D721Med (cell line): ENCODE results near the gene GPATCH8.

Experiments
- DNase-seq: peaks from one replicate; pipeline ENCODE4 v3.0.0; 2011; ENCODE audit warnings: low spot score; ENCODE audit not compliant: insufficient read length
- FAIRE-seq: peaks from 2 replicates; lab custom pipeline; 2011; peaks lifted over from hg19 to GRCh38; lab: Jason Lieb, UNC
- TF ChIP-seq, protein P1 (sequence below): IDR thresholded peaks from 2 replicates; pipeline ENCODE4 v1.5.1; 2012; ENCODE audit warnings: mild to moderate bottlenecking, control low read depth; ENCODE audit not compliant: insufficient read depth; ENCODE audit errors: missing control alignments

GPATCH8 gene

DNA sequence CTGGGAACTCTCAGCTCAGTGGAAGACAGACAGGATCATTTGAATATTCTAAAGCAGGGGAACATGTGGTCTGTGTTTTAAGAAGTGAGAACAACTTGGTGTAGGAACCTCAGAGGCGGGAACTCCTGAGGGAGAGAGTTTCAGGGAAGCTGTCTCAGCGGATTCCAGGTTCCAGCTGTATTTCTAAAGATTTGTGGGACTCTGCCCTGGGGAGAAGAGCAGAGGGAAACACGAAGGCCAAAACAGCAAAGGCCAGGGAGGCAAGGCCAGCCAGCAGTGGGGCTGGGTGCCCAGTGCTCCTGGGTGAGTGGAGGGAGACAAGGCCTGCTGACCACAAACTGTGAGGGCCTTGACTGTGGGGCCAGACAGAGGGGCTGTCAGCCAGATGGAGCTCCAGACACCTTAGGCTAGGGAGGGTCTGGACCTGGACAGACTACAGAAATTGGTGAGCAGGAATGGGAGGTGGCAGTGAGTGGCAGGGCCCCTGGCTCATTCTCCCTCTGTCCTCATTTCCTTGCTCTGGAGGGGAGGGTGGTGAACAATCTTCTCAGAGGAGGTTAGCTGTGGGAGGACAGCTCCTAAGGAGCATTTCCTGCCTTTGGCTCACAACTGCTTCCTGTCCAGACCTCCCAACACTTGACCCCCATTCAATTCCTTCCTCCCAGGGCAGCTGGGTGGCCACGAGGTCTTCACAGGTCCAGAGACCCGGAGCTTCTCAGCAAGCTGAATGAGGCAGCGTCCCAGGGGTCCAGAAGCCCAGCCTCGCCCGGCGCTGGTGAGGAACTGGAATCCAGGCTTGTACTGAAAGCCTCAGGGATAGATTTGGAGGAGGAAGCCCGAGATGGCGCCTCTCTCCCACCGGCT lies 33.1 kb upstream of the GPATCH8 start:
- FAIRE-seq (no peak), DNase-seq (no peak)
- TF ChIP-seq, protein P1, sequence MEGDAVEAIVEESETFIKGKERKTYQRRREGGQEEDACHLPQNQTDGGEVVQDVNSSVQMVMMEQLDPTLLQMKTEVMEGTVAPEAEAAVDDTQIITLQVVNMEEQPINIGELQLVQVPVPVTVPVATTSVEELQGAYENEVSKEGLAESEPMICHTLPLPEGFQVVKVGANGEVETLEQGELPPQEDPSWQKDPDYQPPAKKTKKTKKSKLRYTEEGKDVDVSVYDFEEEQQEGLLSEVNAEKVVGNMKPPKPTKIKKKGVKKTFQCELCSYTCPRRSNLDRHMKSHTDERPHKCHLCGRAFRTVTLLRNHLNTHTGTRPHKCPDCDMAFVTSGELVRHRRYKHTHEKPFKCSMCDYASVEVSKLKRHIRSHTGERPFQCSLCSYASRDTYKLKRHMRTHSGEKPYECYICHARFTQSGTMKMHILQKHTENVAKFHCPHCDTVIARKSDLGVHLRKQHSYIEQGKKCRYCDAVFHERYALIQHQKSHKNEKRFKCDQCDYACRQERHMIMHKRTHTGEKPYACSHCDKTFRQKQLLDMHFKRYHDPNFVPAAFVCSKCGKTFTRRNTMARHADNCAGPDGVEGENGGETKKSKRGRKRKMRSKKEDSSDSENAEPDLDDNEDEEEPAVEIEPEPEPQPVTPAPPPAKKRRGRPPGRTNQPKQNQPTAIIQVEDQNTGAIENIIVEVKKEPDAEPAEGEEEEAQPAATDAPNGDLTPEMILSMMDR, result no peak

DNA sequence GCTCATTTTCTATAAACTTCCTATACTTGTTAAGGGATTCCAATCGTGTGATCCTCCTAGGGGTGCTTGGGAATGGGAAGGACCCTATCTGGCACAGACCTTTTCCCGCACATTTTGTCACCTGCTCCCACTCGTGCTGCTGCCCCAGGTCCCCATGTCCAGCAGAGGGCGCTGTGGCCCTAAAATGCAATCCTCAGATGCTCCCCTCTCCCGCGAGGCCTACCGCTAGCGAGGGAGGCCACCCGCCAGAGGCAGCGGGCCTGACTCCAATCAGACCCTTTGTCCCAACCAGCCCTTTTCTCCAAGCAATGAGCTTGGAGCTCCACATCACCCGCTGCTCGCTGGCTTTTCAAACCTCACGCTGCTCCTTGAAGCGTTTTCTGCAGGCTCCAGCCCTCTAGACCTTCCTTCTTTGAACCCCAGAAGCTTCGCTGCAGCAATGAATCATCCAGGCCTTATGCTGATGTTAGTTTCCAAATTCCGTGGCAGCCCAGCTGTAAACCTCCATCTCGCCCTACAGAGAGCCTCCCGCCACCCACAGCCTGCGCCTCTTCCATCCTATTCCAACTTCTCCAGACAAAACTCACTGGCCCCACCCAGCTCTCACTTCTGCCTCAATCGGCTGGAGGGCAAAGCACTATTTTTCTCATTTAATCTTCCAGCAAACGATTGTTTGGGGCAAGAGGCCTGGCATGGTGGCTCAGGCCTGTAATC lies 30.5 kb upstream of the GPATCH8 start:
- FAIRE-seq (no peak), DNase-seq (peak; percentile 84)
- TF ChIP-seq, protein P1, result peak; percentile 100

DNA sequence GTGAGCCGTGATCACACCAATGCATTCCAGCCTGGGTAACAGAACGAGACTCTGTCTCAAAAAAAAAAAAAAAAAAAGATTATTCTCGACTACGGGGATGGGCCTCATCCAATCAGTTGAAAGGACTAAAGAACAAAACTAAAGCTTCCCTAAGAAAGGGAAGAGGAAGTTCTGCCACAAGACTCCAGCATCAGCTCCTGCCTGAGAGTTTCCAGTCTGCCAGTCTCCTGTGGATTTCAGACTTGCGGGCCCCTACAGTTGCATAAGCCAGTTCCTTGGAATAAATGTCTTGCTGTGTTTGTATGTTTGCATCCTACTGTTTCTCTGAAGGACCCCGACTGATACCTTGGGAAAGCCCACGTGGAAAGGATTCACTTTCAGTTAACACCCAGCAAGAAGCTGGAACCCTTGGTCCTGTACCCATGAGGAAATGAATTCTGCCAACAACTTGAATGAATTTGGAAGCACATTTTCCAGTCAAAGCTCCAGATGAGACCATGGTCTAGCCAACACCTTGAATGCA lies 27.8 kb upstream of the GPATCH8 start:
- TF ChIP-seq, protein P1, result no peak
- no peak for FAIRE-seq
- no peak for DNase-seq

DNA sequence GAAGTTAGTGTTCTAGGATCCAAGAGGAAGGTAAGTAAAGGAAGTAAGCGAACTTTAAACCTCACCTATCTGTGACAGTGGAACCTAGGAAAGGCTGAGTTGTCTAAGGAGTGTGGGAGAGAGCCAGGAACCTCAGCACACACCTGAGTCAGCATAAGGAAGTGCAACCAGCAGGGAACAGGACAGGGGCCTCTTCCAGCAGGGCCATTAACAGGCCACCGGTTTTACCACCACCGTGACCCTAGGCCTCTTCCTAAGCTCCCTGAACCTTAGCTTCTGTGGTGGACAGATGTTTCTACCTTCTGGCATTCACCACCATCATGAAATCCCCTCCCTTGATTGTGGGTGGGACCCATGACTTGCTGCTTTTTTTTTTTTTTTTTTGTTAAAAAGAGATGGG lies 26.7 kb upstream of the GPATCH8 start:
- no peak for DNase-seq
- TF ChIP-seq, protein P1, result no peak
- FAIRE-seq, result no peak

DNA sequence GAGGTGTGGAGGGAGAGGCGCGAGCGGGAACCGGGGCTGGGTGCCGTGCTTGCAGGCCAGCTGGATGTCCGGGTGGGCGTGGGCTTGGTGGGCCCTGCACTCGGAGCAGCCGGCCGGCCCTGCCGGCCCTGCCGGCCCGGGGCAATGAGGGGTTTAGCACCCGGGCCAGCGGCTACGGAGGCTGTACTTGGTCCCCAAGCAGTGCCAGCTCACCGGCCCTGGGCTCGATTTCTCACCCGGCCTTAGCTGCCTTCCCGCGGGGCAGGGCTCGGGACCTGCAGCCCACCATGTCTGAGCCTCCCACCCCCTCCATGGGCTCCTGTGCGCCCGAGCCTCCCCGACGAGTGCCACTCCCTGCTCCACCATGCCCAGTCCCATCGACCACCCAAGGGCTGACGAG lies 24.7 kb upstream of the GPATCH8 start:
- no peak for DNase-seq
- TF ChIP-seq, protein P1, result no peak
- FAIRE-seq, result no peak

DNA sequence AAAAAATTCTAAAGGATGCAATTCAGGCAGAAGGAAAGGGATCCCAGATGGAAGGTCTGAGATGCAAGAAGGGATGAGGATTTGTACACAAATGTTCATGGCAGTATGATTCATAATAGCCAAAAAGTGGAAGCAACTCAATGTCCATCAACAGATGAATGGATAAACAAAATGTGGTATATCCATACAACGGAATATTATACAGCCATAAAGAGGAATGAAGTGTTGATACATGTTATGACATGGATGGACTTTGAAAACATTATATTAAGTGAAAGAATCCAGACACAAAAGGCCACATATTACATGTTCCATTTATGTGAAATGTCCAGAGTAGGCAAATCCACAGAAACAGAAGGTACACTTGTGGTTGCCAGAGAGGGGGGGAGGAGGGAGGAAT lies 23.9 kb upstream of the GPATCH8 start:
- DNase-seq, result no peak
- FAIRE-seq, result no peak
- TF ChIP-seq, protein P1, result no peak
